CD14-positive monocyte (primary cell): ENCODE results near the gene C18orf63. TPM values are rescaled to one million over a fixed set of nuclear protein-coding genes. Genes with fewer than 3 reads are reported as not detected.

Experiments used
- DNase-seq, 3 donors: peaks; one replicate each; pipeline ENCODE4 v3.0.0-alpha.2; 2011 to 2022
- H2AFZ ChIP-seq: 2 replicates; pipeline ENCODE4 v1.6.0; 2012; ENCODE audit warnings: mild to moderate bottlenecking, low read depth, low read length, inconsistent platforms; ENCODE audit not compliant: insufficient read depth, poor library complexity, severe bottlenecking
- H3K27ac ChIP-seq, 2 donors: 1 replicate in 1 of 2; 2 replicates in 1 of 2; pipeline ENCODE4 v1.5.1; 2012 to 2013; ENCODE audit warnings: low read length in 2 of 2, control low read depth in 1 of 2, inconsistent platforms in 1 of 2, low read depth in 1 of 2, mild to moderate bottlenecking in 1 of 2
- H3K27me3 ChIP-seq, 2 donors: one replicate each; pipeline versions ENCODE4 v1.6.0 to v1.6.1; 2011 to 2013; ENCODE audit warnings: low read length in 2 of 2; ENCODE audit not compliant: control insufficient read depth in 2 of 2, insufficient read depth in 2 of 2
- H3K36me3 ChIP-seq, 2 donors: replicated peaks in 1 of 2; 1 replicate in 1 of 2; 2 replicates in 1 of 2; pipeline versions ENCODE4 v1.5.1 to v1.6.1; 2012 to 2013; ENCODE audit warnings: low read length in 2 of 2, control low read depth in 1 of 2, inconsistent platforms in 1 of 2, mild to moderate bottlenecking in 1 of 2; ENCODE audit not compliant: insufficient read depth in 2 of 2, control insufficient read depth in 1 of 2
- H3K4me1 ChIP-seq, 2 donors: 1 replicate in 1 of 2; 2 replicates in 1 of 2; pipeline versions ENCODE4 v1.5.1 to v1.6.1; 2012 to 2013; ENCODE audit warnings: low read length in 2 of 2, control low read depth in 1 of 2, inconsistent platforms in 1 of 2, mild to moderate bottlenecking in 1 of 2, moderate library complexity in 1 of 2; ENCODE audit not compliant: insufficient read depth in 2 of 2, control insufficient read depth in 1 of 2
- H3K4me2 ChIP-seq: replicated peaks from 2 replicates; pipeline ENCODE3; 2012; ENCODE audit warnings: low read length, moderate library complexity, mild to moderate bottlenecking; ENCODE audit not compliant: poor library complexity, severe bottlenecking; ENCODE audit errors: extremely low read depth
- H3K4me3 ChIP-seq, 3 experiments: fragments of 200-600 bp in 1 of 3; sonication (generic) in 1 of 3; replicated peaks in 1 of 3; 1 replicate in 2 of 3; 2 replicates in 1 of 3; pipeline ENCODE4 v1.5.1; 2011 to 2013; ENCODE audit warnings: low read length in 3 of 3, mild to moderate bottlenecking in 3 of 3, control low read depth in 2 of 3, low read depth in 2 of 3, inconsistent platforms in 1 of 3, moderate library complexity in 1 of 3
- H3K79me2 ChIP-seq: 2 replicates; pipeline ENCODE4 v1.6.0; 2012; ENCODE audit warnings: mild to moderate bottlenecking, control low read depth, inconsistent platforms, low read length, moderate library complexity; ENCODE audit not compliant: insufficient read depth
- H3K9ac ChIP-seq: 2 replicates; pipeline ENCODE4 v1.6.0; 2017; ENCODE audit warnings: low read length, mild to moderate bottlenecking; ENCODE audit not compliant: insufficient read depth, poor library complexity, severe bottlenecking
- H3K9me3 ChIP-seq, 2 donors: replicated peaks in 1 of 2; 1 replicate in 1 of 2; 2 replicates in 1 of 2; pipeline versions ENCODE4 v1.5.1 to v1.6.1; 2012 to 2013; ENCODE audit warnings: low read length in 2 of 2, control low read depth in 1 of 2; ENCODE audit not compliant: control insufficient read depth in 1 of 2, insufficient read depth in 1 of 2
- H4K20me1 ChIP-seq: 2 replicates; pipeline ENCODE4 v1.6.0; 2012; ENCODE audit warnings: mild to moderate bottlenecking, low read length, control low read depth, moderate library complexity; ENCODE audit not compliant: insufficient read depth
- H3K27ac Mint-ChIP-seq, 7 donors: one replicate each; pipeline ENCODE4 v1.8.0; 2020; ENCODE audit warnings: mild to moderate bottlenecking in 7 of 7, mixed read lengths in 7 of 7, moderate library complexity in 6 of 7, inconsistent platforms in 2 of 7
- H3K27me3 Mint-ChIP-seq, 3 donors: one replicate each; pipeline ENCODE4 v1.8.0; 2021 to 2022; ENCODE audit warnings: low read depth in 3 of 3, mild to moderate bottlenecking in 3 of 3, mixed read lengths in 3 of 3, moderate library complexity in 3 of 3, inconsistent platforms in 1 of 3
- H3K36me3 Mint-ChIP-seq, 2 donors: one replicate each; pipeline ENCODE4 v1.8.0; 2020; ENCODE audit warnings: mixed read lengths in 2 of 2, inconsistent platforms in 1 of 2, mild to moderate bottlenecking in 1 of 2
- H3K4me1 Mint-ChIP-seq: one replicate; pipeline ENCODE4 v1.8.0; 2020; ENCODE audit warnings: mild to moderate bottlenecking, mixed read lengths
- H3K4me3 Mint-ChIP-seq, 2 donors: one replicate each; pipeline ENCODE4 v1.8.0; 2020; ENCODE audit warnings: mild to moderate bottlenecking in 2 of 2, mixed read lengths in 2 of 2, moderate library complexity in 1 of 2
- H3K9me3 Mint-ChIP-seq, 7 donors: one replicate each; pipeline ENCODE4 v1.8.0; 2020 to 2022; ENCODE audit warnings: mixed read lengths in 7 of 7, mild to moderate bottlenecking in 6 of 7, moderate library complexity in 6 of 7, inconsistent platforms in 2 of 7
- CTCF ChIP-seq: fragments of 200-600 bp; IDR thresholded peaks from one replicate; pipeline ENCODE4 v1.8.0; 2022; ENCODE audit warnings: antibody characterized with exemption, mild to moderate bottlenecking
- WGBS: methylation state at CpG from one replicate; pipeline ENCODE4 v1.1.5; 2013; ENCODE audit warnings: missing lambda C conversion rate; ENCODE audit not compliant: insufficient coverage; 5-methylcytosine and 5-hydroxymethylcytosine counted together
- intact Hi-C, 2 donors: fragments of 100-400 bp; cut with micrococcal nuclease; formaldehyde crosslinking; loops; one replicate each; pipeline versions ENCODE4 v1.15.0 to v1.15.1; 2023
- polyA plus RNA-seq, 3 donors: library from polyadenylated mRNA; depleted of rRNA in 1 of 3; unstranded in 2 of 3; stranded (reverse) in 1 of 3; fragments of 300-500 nt in 2 of 3; fragments of >200 nt in 1 of 3; fragmentation: Illumina TruSeq in 2 of 3; gene quantifications; 1 replicate in 2 of 3; 2 replicates in 1 of 3; pipeline ENCODE4 v1.2.3, GENCODE V29; 2012 to 2021

The C18orf63 gene
- polyA plus RNA-seq, 3 donors: not detected

GRCh38 chr18:74331404-74331803 is 15.8 kb downstream of the C18orf63 start:
- Histone ChIP-seq H3K4me3 (no peak overlapping the region), H4K20me1 (no peaks in the 10 kb centered on the region), H2AFZ (no peak overlapping the region), H3K9me3 (peaks cover 6 to 7% of the 10 kb centered on the region in 2 donors), H3K27ac (no peak overlapping the region), H3K4me1 (peaks cover 10 to 13% of the 10 kb centered on the region in 2 donors), H3K4me2 (no peak overlapping the region), H3K36me3 (no peaks in the 10 kb centered on the region), H3K9ac (no peak overlapping the region), H3K27me3 (peaks cover 0 to 2% of the 10 kb centered on the region in 2 donors), H3K79me2 (no peaks in the 10 kb centered on the region)
- TF ChIP-seq CTCF: no peak
- intact Hi-C loops: no loop called here
- no peak overlapping the region for H3K4me3 Mint-ChIP-seq
- peaks cover 0 to 8% (median 6%) of the 10 kb centered on the region in 7 donors for H3K9me3 Mint-ChIP-seq
- peaks cover 0 to 3% (median 0%) of the 10 kb centered on the region in 3 donors for H3K27me3 Mint-ChIP-seq
- WGBS: no CpG with 5 or more reads among the region's 2 CpGs
- no peak for DNase-seq
- no peak overlapping the region for H3K27ac Mint-ChIP-seq
- H3K36me3 Mint-ChIP-seq: no peaks in the 10 kb centered on the region
- peaks cover 11% of the 10 kb centered on the region for H3K4me1 Mint-ChIP-seq

GRCh38 chr18:74333091-74333490 is 17.5 kb downstream of the C18orf63 start:
- H2AFZ ChIP-seq: no peak overlapping the region
- H3K4me3 ChIP-seq: no peak overlapping the region
- H3K4me1 ChIP-seq: peaks cover 10 to 13% of the 10 kb centered on the region in 2 donors
- Mint-ChIP-seq H3K4me1 (peaks cover 11% of the 10 kb centered on the region), H3K36me3 (no peaks in the 10 kb centered on the region), H3K4me3 (no peak overlapping the region), H3K27me3 (peaks cover 0 to 3% (median 2%) of the 10 kb centered on the region in 3 donors), H3K9me3 (peaks cover 0 to 8% (median 6%) of the 10 kb centered on the region in 7 donors), H3K27ac (no peak overlapping the region)
- H3K9me3 ChIP-seq: peaks cover 6 to 7% of the 10 kb centered on the region in 2 donors
- no peak for DNase-seq
- no peaks in the 10 kb centered on the region for H3K79me2 ChIP-seq
- no peak overlapping the region for H3K27ac ChIP-seq
- TF ChIP-seq CTCF: no peak
- H3K9ac ChIP-seq: no peak overlapping the region
- no peaks in the 10 kb centered on the region for H3K36me3 ChIP-seq
- H4K20me1 ChIP-seq: no peaks in the 10 kb centered on the region
- intact Hi-C loops: no loop called here
- no CpG with 5 or more reads among the region's 1 CpG for WGBS
- H3K4me2 ChIP-seq: no peak overlapping the region
- H3K27me3 ChIP-seq: peaks cover 2 to 4% of the 10 kb centered on the region in 2 donors
